Measurements from ENCODE around the gene FAM83G. TPM values are rescaled to one million over a fixed set of nuclear protein-coding genes. Genes with fewer than 3 reads are reported as not detected.

Gene FAM83G
- total and polyA plus RNA-seq, 4 donors, result 2.2 to 11.9 (median 7.5) TPM

GRCh38 chr17:18954321-18954720 lies 50.2 kb downstream of the FAM83G start:
- 93 to 98% methylated on average over 3 of the region's 3 CpGs for WGBS, 2 donors
- H3K27ac ChIP-seq (ENCODE audit: low read depth in 1 of 2, low read length in 1 of 2), result no peak overlapping the region
- H3K36me3 ChIP-seq (ENCODE audit: control insufficient read depth in 4 of 4, insufficient read depth in 4 of 4, low read length in 4 of 4), result no peaks in the 10 kb centered on the region
- DNase-seq (no peak), ATAC-seq (ENCODE audit: insufficient read depth, low FRiP score) (no peak)
- H3K27me3 ChIP-seq (ENCODE audit: control insufficient read depth in 3 of 3, insufficient read depth in 3 of 3, low read length in 2 of 3), result no peaks in the 10 kb centered on the region
- no peak overlapping the region for H3K9ac ChIP-seq (ENCODE audit: insufficient read depth in 1 of 2, low read length in 2 of 2)
- H3K4me1 ChIP-seq (ENCODE audit: control insufficient read depth in 5 of 5, insufficient read depth in 5 of 5, low read length in 5 of 5), result peaks cover 0 to 20% (median 9%) of the 10 kb centered on the region in 5 donors
- TF ChIP-seq CTCF (IDR thresholded peaks at IDR 0.05; ENCODE audit: control extremely low read depth, extremely low read depth), result no peak
- H3K4me3 ChIP-seq, result no peak overlapping the region
- H3K9me3 ChIP-seq (ENCODE audit: control insufficient read depth in 4 of 4, insufficient read depth in 3 of 4, low read length in 3 of 4), result no peaks in the 10 kb centered on the region

GRCh38 chr17:18953231-18953728 lies 51.3 kb downstream of the FAM83G start:
- no peaks in the 10 kb centered on the region for H3K36me3 ChIP-seq (ENCODE audit: control insufficient read depth in 4 of 4, insufficient read depth in 4 of 4, low read length in 4 of 4)
- DNase-seq, result no peak

GRCh38 chr17:18951941-18952842 lies 52.4 kb downstream of the FAM83G start, which contains the start of gene SLC5A10:
SLC5A10 (plus strand) TSS chr17:18952165; CDS start chr17:18952206, 41 bp downstream.
- Histone ChIP-seq H3K36me3 (ENCODE audit: control insufficient read depth in 4 of 4, insufficient read depth in 4 of 4, low read length in 4 of 4) (no peaks in the 10 kb centered on the region), H3K27me3 (ENCODE audit: control insufficient read depth in 3 of 3, insufficient read depth in 3 of 3, low read length in 2 of 3) (no peaks in the 10 kb centered on the region), H3K27ac (ENCODE audit: low read depth in 1 of 2, low read length in 1 of 2) (no peak within 1 kb of the TSS), H3K9me3 (ENCODE audit: control insufficient read depth in 4 of 4, insufficient read depth in 3 of 4, low read length in 3 of 4) (no peaks in the 10 kb centered on the region), H3K4me1 (ENCODE audit: control insufficient read depth in 5 of 5, insufficient read depth in 5 of 5, low read length in 5 of 5) (peaks cover 0 to 26% (median 9%) of the 10 kb centered on the region in 5 donors), H3K9ac (ENCODE audit: insufficient read depth in 1 of 2, low read length in 2 of 2) (no peak within 1 kb of the TSS), H3K4me3 (no peak within 1 kb of the TSS)
- DNase-seq, result no peak
- TF ChIP-seq CTCF (IDR thresholded peaks at IDR 0.05; ENCODE audit: control extremely low read depth, extremely low read depth), result no peak
- no peak for ATAC-seq (ENCODE audit: insufficient read depth, low FRiP score)
- 86 to 97% methylated on average over 16 to 17 of the region's 17 CpGs for WGBS, 2 donors

More at GRCh38 chr17:18953231-18953728, 51.3 kb downstream of the FAM83G start:
- Histone ChIP-seq H3K9ac (ENCODE audit: insufficient read depth in 1 of 2, low read length in 2 of 2) (no peak overlapping the region), H3K27me3 (ENCODE audit: control insufficient read depth in 3 of 3, insufficient read depth in 3 of 3, low read length in 2 of 3) (no peaks in the 10 kb centered on the region), H3K27ac (ENCODE audit: low read depth in 1 of 2, low read length in 1 of 2) (no peak overlapping the region), H3K4me3 (no peak overlapping the region), H3K4me1 (ENCODE audit: control insufficient read depth in 5 of 5, insufficient read depth in 5 of 5, low read length in 5 of 5) (peaks cover 0 to 26% (median 9%) of the 10 kb centered on the region in 5 donors), H3K9me3 (ENCODE audit: control insufficient read depth in 4 of 4, insufficient read depth in 3 of 4, low read length in 3 of 4) (no peaks in the 10 kb centered on the region)
- 95 to 96% methylated on average over 14 of the region's 14 CpGs for WGBS, 2 donors
- no peak for TF ChIP-seq CTCF (IDR thresholded peaks at IDR 0.05; ENCODE audit: control extremely low read depth, extremely low read depth)
- no peak for ATAC-seq (ENCODE audit: insufficient read depth, low FRiP score)
